HepG2 (cell line): ENCODE results near the gene BTAF1. TPM values are rescaled to one million over a fixed set of nuclear protein-coding genes. Genes with fewer than 3 reads are reported as not detected.

Experiments used
- KAT8 ChIP-seq: IDR thresholded peaks from 2 replicates; pipeline ENCODE4 v1.6.1; 2016; ENCODE audit warnings: missing genetic modification reagents, missing compliant biosample characterization
- RBFOX2 ChIP-seq: fragments of 200-400 bp; formaldehyde crosslinking; IDR thresholded peaks from 2 replicates; pipeline ENCODE4 v1.6.1; 2017; ENCODE audit warnings: low read depth, mild to moderate bottlenecking, low read length
- RFX3 ChIP-seq: IDR thresholded peaks from 2 replicates; pipeline ENCODE4 v1.6.1; 2016; ENCODE audit warnings: missing biosample characterization, missing genetic modification reagents
- SMARCC2 ChIP-seq: fragments of 450-650 bp; IDR thresholded peaks from 2 replicates; pipeline ENCODE4 v1.6.1; 2017; ENCODE audit warnings: antibody characterized with exemption, mild to moderate bottlenecking
- ZBTB20 ChIP-seq: sonication (generic); formaldehyde crosslinking; IDR thresholded peaks from 2 replicates; pipeline ENCODE4 v1.8.1; 2023; ENCODE audit warnings: missing genetic modification reagents, low read depth, mild to moderate bottlenecking, borderline replicate concordance
- ZNF431 ChIP-seq: sonication (generic); formaldehyde crosslinking; IDR thresholded peaks from 2 replicates; pipeline ENCODE4 v1.9.0; 2022; ENCODE audit warnings: missing genetic modification reagents, low read depth, mild to moderate bottlenecking, borderline replicate concordance
- ZSCAN12 ChIP-seq: sonication (generic); formaldehyde crosslinking; IDR thresholded peaks from 2 replicates; pipeline ENCODE4 v1.9.0; 2021; ENCODE audit warnings: mild to moderate bottlenecking, missing genetic modification reagents
- polyA plus RNA-seq, 8 experiments: library from polyadenylated mRNA; depleted of rRNA in 3 of 8; stranded (reverse) in 7 of 8; unstranded in 1 of 8; fragments of >200 nt; fragmentation: Illumina TruSeq in 4 of 8; extraction: Trizol in 4 of 8; gene quantifications; 2 replicates each; pipeline versions ENCODE4 v1.2.1 to v1.2.3, GENCODE V29; 2011 to 2016; ENCODE audit warnings: low read depth in 4 of 8, missing spikeins in 1 of 8, mixed read lengths in 1 of 8; ENCODE audit not compliant: insufficient read depth in 1 of 8
- total RNA-seq, 5 experiments: library from RNA; depleted of rRNA; stranded (reverse); fragments of >200 nt; fragmentation: Illumina TruSeq; extraction: Trizol; gene quantifications; 2 replicates each; pipeline ENCODE4 v1.2.3, GENCODE V29; 2016; ENCODE audit warnings: low read depth in 1 of 5
- TF ChIP-seq, protein P1 (sequence below), 2 experiments: sonication (generic) in 1 of 2; formaldehyde crosslinking in 1 of 2; IDR thresholded peaks; 2 replicates each; pipeline versions ENCODE4 v1.6.1 to v1.9.0; 2014 to 2022; ENCODE audit warnings: antibody characterized with exemption in 1 of 2, borderline replicate concordance in 1 of 2, inconsistent platforms in 1 of 2, low read depth in 1 of 2, missing genetic modification reagents in 1 of 2
- TF ChIP-seq, protein P2 (sequence below): sonication (generic); formaldehyde crosslinking; IDR thresholded peaks from 2 replicates; pipeline ENCODE4 v1.4.0; 2020; ENCODE audit warnings: mild to moderate bottlenecking, missing genetic modification reagents

The BTAF1 gene
- total and polyA plus RNA-seq, 2 of the 13 experiments (the other 11 are each of a cell fraction or from before 2014, with no cell fraction given): 38.6 to 54.1 TPM

DNA sequence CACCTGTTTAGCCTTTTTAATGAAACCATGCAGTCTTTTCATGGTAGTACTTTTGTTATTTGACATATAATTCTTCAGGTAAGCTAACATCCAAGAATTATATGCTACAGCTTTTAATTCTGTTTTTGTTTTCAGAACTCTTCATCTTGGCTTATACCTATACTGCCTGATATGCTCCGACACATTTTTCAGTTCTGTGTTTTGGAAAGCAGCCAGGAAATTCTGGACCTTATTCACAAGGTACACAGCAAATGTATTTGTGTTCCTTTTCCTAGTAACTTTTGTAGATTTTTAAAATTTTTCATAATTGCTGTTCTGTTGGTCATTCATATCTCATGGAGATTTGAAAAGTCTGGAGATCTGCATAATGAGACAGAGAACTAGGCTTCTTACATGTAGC lies 56.7 kb downstream of the BTAF1 start (continued):
- TF ChIP-seq, protein P1, sequence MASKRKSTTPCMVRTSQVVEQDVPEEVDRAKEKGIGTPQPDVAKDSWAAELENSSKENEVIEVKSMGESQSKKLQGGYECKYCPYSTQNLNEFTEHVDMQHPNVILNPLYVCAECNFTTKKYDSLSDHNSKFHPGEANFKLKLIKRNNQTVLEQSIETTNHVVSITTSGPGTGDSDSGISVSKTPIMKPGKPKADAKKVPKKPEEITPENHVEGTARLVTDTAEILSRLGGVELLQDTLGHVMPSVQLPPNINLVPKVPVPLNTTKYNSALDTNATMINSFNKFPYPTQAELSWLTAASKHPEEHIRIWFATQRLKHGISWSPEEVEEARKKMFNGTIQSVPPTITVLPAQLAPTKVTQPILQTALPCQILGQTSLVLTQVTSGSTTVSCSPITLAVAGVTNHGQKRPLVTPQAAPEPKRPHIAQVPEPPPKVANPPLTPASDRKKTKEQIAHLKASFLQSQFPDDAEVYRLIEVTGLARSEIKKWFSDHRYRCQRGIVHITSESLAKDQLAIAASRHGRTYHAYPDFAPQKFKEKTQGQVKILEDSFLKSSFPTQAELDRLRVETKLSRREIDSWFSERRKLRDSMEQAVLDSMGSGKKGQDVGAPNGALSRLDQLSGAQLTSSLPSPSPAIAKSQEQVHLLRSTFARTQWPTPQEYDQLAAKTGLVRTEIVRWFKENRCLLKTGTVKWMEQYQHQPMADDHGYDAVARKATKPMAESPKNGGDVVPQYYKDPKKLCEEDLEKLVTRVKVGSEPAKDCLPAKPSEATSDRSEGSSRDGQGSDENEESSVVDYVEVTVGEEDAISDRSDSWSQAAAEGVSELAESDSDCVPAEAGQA (IDR thresholded peaks at IDR 0.05; ENCODE audit: low read depth): no peak
- TF ChIP-seq, protein P1 (CRISPR knock-in tag; IDR thresholded peaks at IDR 0.05; ENCODE audit: borderline replicate concordance): no peak
- TF ChIP-seq ZSCAN12 (no peak), ZNF431 (CRISPR knock-in tag) (no peak), SMARCC2 (no peak), ZBTB20 (CRISPR knock-in tag) (no peak), RFX3 (CRISPR knock-in tag) (no peak), RBFOX2 (no peak), KAT8 (CRISPR knock-in tag) (no peak)
- TF ChIP-seq, protein P2, sequence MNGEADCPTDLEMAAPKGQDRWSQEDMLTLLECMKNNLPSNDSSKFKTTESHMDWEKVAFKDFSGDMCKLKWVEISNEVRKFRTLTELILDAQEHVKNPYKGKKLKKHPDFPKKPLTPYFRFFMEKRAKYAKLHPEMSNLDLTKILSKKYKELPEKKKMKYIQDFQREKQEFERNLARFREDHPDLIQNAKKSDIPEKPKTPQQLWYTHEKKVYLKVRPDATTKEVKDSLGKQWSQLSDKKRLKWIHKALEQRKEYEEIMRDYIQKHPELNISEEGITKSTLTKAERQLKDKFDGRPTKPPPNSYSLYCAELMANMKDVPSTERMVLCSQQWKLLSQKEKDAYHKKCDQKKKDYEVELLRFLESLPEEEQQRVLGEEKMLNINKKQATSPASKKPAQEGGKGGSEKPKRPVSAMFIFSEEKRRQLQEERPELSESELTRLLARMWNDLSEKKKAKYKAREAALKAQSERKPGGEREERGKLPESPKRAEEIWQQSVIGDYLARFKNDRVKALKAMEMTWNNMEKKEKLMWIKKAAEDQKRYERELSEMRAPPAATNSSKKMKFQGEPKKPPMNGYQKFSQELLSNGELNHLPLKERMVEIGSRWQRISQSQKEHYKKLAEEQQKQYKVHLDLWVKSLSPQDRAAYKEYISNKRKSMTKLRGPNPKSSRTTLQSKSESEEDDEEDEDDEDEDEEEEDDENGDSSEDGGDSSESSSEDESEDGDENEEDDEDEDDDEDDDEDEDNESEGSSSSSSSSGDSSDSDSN (CRISPR knock-in tag): no peak
